ENCODE data around the gene KIF23.

The KIF23 gene

GRCh38 chr15:69497667-69498066 lies 83.5 kb downstream of the KIF23 start:
- DNase-seq = no peak

Measured in suppressor macrophage treated with lipopolysaccharide for 4 hours (primary cell).